Esophagus squamous epithelium (tissue), 4 donors: ENCODE results near the gene ZFC3H1.

Experiments used
- POLR2A ChIP-seq, 4 donors: fragments of 450-650 bp; IDR thresholded peaks; one replicate each; pipeline ENCODE4 v1.6.1; 2017; ENCODE audit warnings: antibody characterized with exemption in 4 of 4, mild to moderate bottlenecking in 4 of 4, moderate library complexity in 3 of 4
- TF ChIP-seq, protein P1 (sequence below), 6 experiments: fragments of 450-650 bp in 4 of 6; fragments of 200-600 bp in 2 of 6; sonication (generic) in 2 of 6; IDR thresholded peaks; one replicate each; pipeline ENCODE4 v1.5.1; 2016 to 2019; ENCODE audit warnings: antibody characterized with exemption in 6 of 6, mild to moderate bottlenecking in 4 of 6, moderate library complexity in 4 of 6

GRCh38 chr12:71694099-71694820 lies 30.6 kb upstream of the ZFC3H1 start:
- TF ChIP-seq, protein P1, sequence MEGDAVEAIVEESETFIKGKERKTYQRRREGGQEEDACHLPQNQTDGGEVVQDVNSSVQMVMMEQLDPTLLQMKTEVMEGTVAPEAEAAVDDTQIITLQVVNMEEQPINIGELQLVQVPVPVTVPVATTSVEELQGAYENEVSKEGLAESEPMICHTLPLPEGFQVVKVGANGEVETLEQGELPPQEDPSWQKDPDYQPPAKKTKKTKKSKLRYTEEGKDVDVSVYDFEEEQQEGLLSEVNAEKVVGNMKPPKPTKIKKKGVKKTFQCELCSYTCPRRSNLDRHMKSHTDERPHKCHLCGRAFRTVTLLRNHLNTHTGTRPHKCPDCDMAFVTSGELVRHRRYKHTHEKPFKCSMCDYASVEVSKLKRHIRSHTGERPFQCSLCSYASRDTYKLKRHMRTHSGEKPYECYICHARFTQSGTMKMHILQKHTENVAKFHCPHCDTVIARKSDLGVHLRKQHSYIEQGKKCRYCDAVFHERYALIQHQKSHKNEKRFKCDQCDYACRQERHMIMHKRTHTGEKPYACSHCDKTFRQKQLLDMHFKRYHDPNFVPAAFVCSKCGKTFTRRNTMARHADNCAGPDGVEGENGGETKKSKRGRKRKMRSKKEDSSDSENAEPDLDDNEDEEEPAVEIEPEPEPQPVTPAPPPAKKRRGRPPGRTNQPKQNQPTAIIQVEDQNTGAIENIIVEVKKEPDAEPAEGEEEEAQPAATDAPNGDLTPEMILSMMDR (IDR thresholded peaks at IDR 0.05) = no peak
- TF ChIP-seq POLR2A (IDR thresholded peaks at IDR 0.05) = no peak
